ENCODE data around the gene CDKL1. TPM values are rescaled to one million over a fixed set of nuclear protein-coding genes. Genes with fewer than 3 reads are reported as not detected.

Gene CDKL1
- total and polyA plus RNA-seq, 2 donors (not counting 3 experiments of a cell fraction or from before 2014, with no cell fraction given), result 2.6 to 9.7 TPM

- dilution Hi-C loops (cut with MboI; ENCODE audit: extremely low pct_ligation_motif_present, low sequenced_read_pairs), result no loop called here
- no peaks in the 10 kb centered on the region for H3K79me2 ChIP-seq (ENCODE audit: control insufficient read depth, insufficient read depth, low read length)
- no peaks in the 10 kb centered on the region for H3K9me1 ChIP-seq (replicated peaks; ENCODE audit: control insufficient read depth, extremely low read depth, insufficient read depth, low read length)
- FAIRE-seq (no peak), DNase-seq (ENCODE audit: low read depth, low spot score) (no peak)
- H3K4me3 ChIP-seq (replicated peaks in 1 of 3; ENCODE audit: insufficient read depth in 1 of 3, low read depth in 1 of 3, low read length in 3 of 3), result no peak overlapping the region
- no peak overlapping the region for H3K27ac ChIP-seq (ENCODE audit: insufficient read depth, low read depth, low read length)
- H3K4me2 ChIP-seq (ENCODE audit: insufficient read depth, low read length), result no peak overlapping the region
- no TSS peak for BruUV-seq (replicated peaks)
- H3K27me3 ChIP-seq (ENCODE audit: control insufficient read depth in 2 of 2, insufficient read depth in 2 of 2, low read length in 2 of 2), result no peaks in the 10 kb centered on the region
- CTCF ChIA-PET, result interaction anchor here (0.8 to 2.5 kb wide), 4 partner anchors 11 to 188 kb away, joined by 3 to 7 read pairs (median 4); partner anchors contain the start of gene MAP4K5
- H3K9me3 ChIP-seq (replicated peaks; ENCODE audit: control insufficient read depth, insufficient read depth, low read length), result no peaks in the 10 kb centered on the region
- H3K9ac ChIP-seq (replicated peaks; ENCODE audit: extremely low read depth, insufficient read depth, low read length), result no peak overlapping the region
- TF ChIP-seq POLR2AphosphoS5 (IDR thresholded peaks at IDR 0.05; ENCODE audit: insufficient read depth, low read depth, low read length) (no peak), GATA2 (IDR thresholded peaks at IDR 0.05; ENCODE audit: insufficient read depth, insufficient read length, low read depth, low read length) (no peak), FOS (IDR thresholded peaks at IDR 0.05; ENCODE audit: borderline replicate concordance, insufficient read depth, low read length) (no peak), MAX (IDR thresholded peaks at IDR 0.05; ENCODE audit: insufficient read depth, insufficient read length) (no peak), CTCF (IDR thresholded peaks at IDR 0.05; ENCODE audit: extremely low read depth in 1 of 2, insufficient read depth in 1 of 2, low read depth in 1 of 2, low read length in 2 of 2) (no peak), MYC (IDR thresholded peaks at IDR 0.05; ENCODE audit: low read depth, low read length) (no peak), POLR2A (IDR thresholded peaks at IDR 0.05; ENCODE audit: low read depth, low read length) (no peak), EZH2 (IDR thresholded peaks at IDR 0.05; ENCODE audit: borderline replicate concordance, low read depth, low read length, severe bottlenecking) (no peak), JUN (IDR thresholded peaks at IDR 0.05; ENCODE audit: borderline replicate concordance, insufficient read depth, insufficient read length, low read depth) (no peak)
- no peaks in the 10 kb centered on the region for H3K36me3 ChIP-seq (ENCODE audit: control insufficient read depth in 2 of 2, extremely low read depth in 1 of 2, insufficient read depth in 2 of 2, low read length in 2 of 2)
- H2AFZ ChIP-seq (ENCODE audit: low read depth, low read length), result no peak overlapping the region
- POLR2A ChIA-PET, result interaction anchor here (0.7 kb wide), 1 partner anchor 99 kb away, joined by 9 read pairs; no protein-coding TSS in a partner anchor
- intact Hi-C loops (cut with micrococcal nuclease), result no loop called here
- H4K20me1 ChIP-seq (replicated peaks; ENCODE audit: control insufficient read depth, extremely low read depth, insufficient read depth, low read length), result no peaks in the 10 kb centered on the region
- peaks cover 34% of the 10 kb centered on the region for H3K4me1 ChIP-seq (ENCODE audit: control insufficient read depth, extremely low read depth, insufficient read depth, low read length)
Measured at GRCh38 chr14:50344116-50344775, 52.4 kb downstream of the CDKL1 start.

Data from endothelial cell of umbilical vein (primary cell).